ENCODE results near the gene NRSN2.

NRSN2 gene

DNA sequence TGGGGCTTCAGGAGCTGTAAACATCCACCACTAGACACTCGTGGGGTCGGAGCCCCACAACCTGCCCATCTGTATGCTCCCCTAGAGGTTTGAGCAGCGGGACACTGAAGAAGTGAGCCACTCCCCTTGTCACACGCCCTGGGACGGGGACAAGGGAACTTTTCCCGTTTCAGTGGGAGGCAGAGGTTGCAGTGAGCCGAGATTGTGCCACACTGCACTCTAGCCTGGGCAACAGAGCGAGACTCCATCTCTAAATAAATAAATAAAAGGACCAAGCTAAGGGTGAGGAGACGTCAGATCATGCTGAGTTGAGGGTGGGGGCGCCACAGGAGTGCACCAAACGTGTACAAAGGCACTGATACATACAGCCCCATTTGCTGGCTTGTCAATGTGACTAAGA, 41.2 kb upstream of the NRSN2 start:
- WGBS (ENCODE audit: insufficient coverage) = 82% methylated on average over 10 of the region's 11 CpGs
- CTCF ChIA-PET = no interaction called here

GRCh38 chr20:308427-309038, 38.4 kb upstream of the NRSN2 start:
- CTCF ChIA-PET = interaction anchor here (0.9 to 3.8 kb wide), 6 partner anchors 9 to 42 kb away, joined by 3 to 28 read pairs (median 4); partner anchors contain the start of gene SOX12
- no peaks in the 10 kb centered on the region for H3K36me3 ChIP-seq (ENCODE audit: control insufficient read depth in 4 of 4, insufficient read depth in 4 of 4, low read length in 3 of 4)
- POLR2A ChIA-PET = interaction anchor here (0.5 kb wide), 1 partner anchor 12 kb away, joined by 3 read pairs; no protein-coding TSS in a partner anchor

More for the DNA sequence above, 41.2 kb upstream of the NRSN2 start:
- H3K36me3 ChIP-seq (ENCODE audit: control insufficient read depth in 4 of 4, insufficient read depth in 4 of 4, low read length in 3 of 4) = peaks cover 0 to 2% (median 0%) of the 10 kb centered on the region in 4 experiments
- no peaks in the 10 kb centered on the region for H3K27me3 ChIP-seq (replicated peaks in 2 of 5; ENCODE audit: control insufficient read depth in 4 of 5, insufficient read depth in 5 of 5, low read length in 4 of 5)
- no peak overlapping the region for H3K4me3 ChIP-seq (ENCODE audit: control insufficient read depth in 1 of 7, extremely low read depth in 1 of 7, insufficient read depth in 4 of 7, low read depth in 2 of 7, low read length in 6 of 7)
- POLR2A ChIA-PET = no interaction called here
- peaks cover 0 to 22% (median 22%) of the 10 kb centered on the region in 4 experiments for H3K4me1 ChIP-seq (ENCODE audit: control extremely low read depth in 1 of 4, control insufficient read depth in 4 of 4, insufficient read depth in 4 of 4, low read length in 3 of 4)
- H3K27ac ChIP-seq (ENCODE audit: insufficient read depth in 1 of 2, low read depth in 1 of 2, low read length in 2 of 2, poor library complexity in 1 of 2, severe bottlenecking in 2 of 2) = no peak overlapping the region
- no peaks in the 10 kb centered on the region for H3K9me3 ChIP-seq (ENCODE audit: control extremely low read depth in 1 of 5, control insufficient read depth in 4 of 5, insufficient read depth in 2 of 5, low read depth in 1 of 5, low read length in 4 of 5)
- no peak for DNase-seq

DNA sequence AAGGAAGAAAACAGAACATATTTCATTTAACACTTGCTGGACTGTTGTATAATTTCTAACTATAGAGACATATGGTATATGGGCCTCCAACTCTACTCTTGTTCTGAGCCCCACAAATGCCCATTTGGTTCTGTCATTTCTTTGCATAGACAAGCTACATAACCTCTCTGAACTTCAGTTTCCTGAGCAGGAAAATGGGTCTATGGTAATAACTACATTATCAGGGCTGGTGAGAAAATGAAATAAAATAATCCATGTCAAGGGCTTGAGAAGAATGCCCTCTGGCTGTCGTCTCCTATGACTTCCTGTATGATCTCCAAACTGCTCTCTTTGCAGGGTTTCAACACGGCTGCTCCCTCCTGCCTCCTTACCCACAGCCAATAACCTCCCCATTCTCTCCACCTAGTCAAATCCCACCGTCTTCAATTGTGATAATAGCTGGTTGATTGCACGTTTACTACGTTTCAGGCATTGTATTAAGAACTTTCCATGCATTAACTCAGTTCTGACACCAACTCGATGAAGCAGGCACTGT, 37.5 kb upstream of the NRSN2 start:
- DNase-seq = peak in 2 of 3 donors; percentile 20 to 24
- Histone ChIP-seq H3K36me3 (ENCODE audit: control insufficient read depth in 4 of 4, insufficient read depth in 4 of 4, low read length in 3 of 4) (no peaks in the 10 kb centered on the region), H3K27me3 (replicated peaks in 2 of 5; ENCODE audit: control insufficient read depth in 4 of 5, insufficient read depth in 5 of 5, low read length in 4 of 5) (no peaks in the 10 kb centered on the region), H3K9me3 (ENCODE audit: control extremely low read depth in 1 of 5, control insufficient read depth in 4 of 5, insufficient read depth in 2 of 5, low read depth in 1 of 5, low read length in 4 of 5) (no peaks in the 10 kb centered on the region), H3K27ac (ENCODE audit: insufficient read depth in 1 of 2, low read depth in 1 of 2, low read length in 2 of 2, poor library complexity in 1 of 2, severe bottlenecking in 2 of 2) (peak overlapping the region; percentile 64 to 90), H3K4me3 (ENCODE audit: control insufficient read depth in 1 of 7, extremely low read depth in 1 of 7, insufficient read depth in 4 of 7, low read depth in 2 of 7, low read length in 6 of 7) (peak overlapping the region in 5 of 7 experiments; percentile 31 to 71 (median 66)), H3K4me1 (ENCODE audit: control extremely low read depth in 1 of 4, control insufficient read depth in 4 of 4, insufficient read depth in 4 of 4, low read length in 3 of 4) (peaks cover 0 to 17% (median 15%) of the 10 kb centered on the region in 4 experiments)
- ChIA-PET POLR2A (interaction anchor here (1.8 kb wide), 1 partner anchor 10 kb away, joined by 12 read pairs; no protein-coding TSS in a partner anchor), CTCF (interaction anchor here (1.3 to 3.8 kb wide), 5 partner anchors 9 to 21 kb away, joined by 4 to 28 read pairs (median 9); partner anchors contain the start of gene SOX12)
- 6% methylated on average over 2 of the region's 6 CpGs for WGBS (ENCODE audit: insufficient coverage)

More at GRCh38 chr20:308427-309038, 38.4 kb upstream of the NRSN2 start:
- 100% methylated on average over 6 of the region's 7 CpGs for WGBS (ENCODE audit: insufficient coverage)
- no peak overlapping the region for H3K4me3 ChIP-seq (ENCODE audit: control insufficient read depth in 1 of 7, extremely low read depth in 1 of 7, insufficient read depth in 4 of 7, low read depth in 2 of 7, low read length in 6 of 7)
- H3K9me3 ChIP-seq (ENCODE audit: control extremely low read depth in 1 of 5, control insufficient read depth in 4 of 5, insufficient read depth in 2 of 5, low read depth in 1 of 5, low read length in 4 of 5) = no peaks in the 10 kb centered on the region
- H3K4me1 ChIP-seq (ENCODE audit: control extremely low read depth in 1 of 4, control insufficient read depth in 4 of 4, insufficient read depth in 4 of 4, low read length in 3 of 4) = peaks cover 0 to 17% (median 15%) of the 10 kb centered on the region in 4 experiments
- H3K27ac ChIP-seq (ENCODE audit: insufficient read depth in 1 of 2, low read depth in 1 of 2, low read length in 2 of 2, poor library complexity in 1 of 2, severe bottlenecking in 2 of 2) = no peak overlapping the region
- no peak for DNase-seq
- H3K27me3 ChIP-seq (replicated peaks in 2 of 5; ENCODE audit: control insufficient read depth in 4 of 5, insufficient read depth in 5 of 5, low read length in 4 of 5) = no peaks in the 10 kb centered on the region

- WGBS (ENCODE audit: insufficient coverage) = 10% methylated on average over 18 of the region's 31 CpGs
- Histone ChIP-seq H3K27ac (ENCODE audit: insufficient read depth in 1 of 2, low read depth in 1 of 2, low read length in 2 of 2, poor library complexity in 1 of 2, severe bottlenecking in 2 of 2) (peak overlapping the region; percentile 64 to 90), H3K4me3 (ENCODE audit: control insufficient read depth in 1 of 7, extremely low read depth in 1 of 7, insufficient read depth in 4 of 7, low read depth in 2 of 7, low read length in 6 of 7) (peak overlapping the region; percentile 31 to 71 (median 66)), H3K4me1 (ENCODE audit: control extremely low read depth in 1 of 4, control insufficient read depth in 4 of 4, insufficient read depth in 4 of 4, low read length in 3 of 4) (peaks cover 0 to 17% (median 15%) of the 10 kb centered on the region in 4 experiments), H3K9me3 (ENCODE audit: control extremely low read depth in 1 of 5, control insufficient read depth in 4 of 5, insufficient read depth in 2 of 5, low read depth in 1 of 5, low read length in 4 of 5) (no peaks in the 10 kb centered on the region), H3K36me3 (ENCODE audit: control insufficient read depth in 4 of 4, insufficient read depth in 4 of 4, low read length in 3 of 4) (no peaks in the 10 kb centered on the region), H3K27me3 (replicated peaks in 2 of 5; ENCODE audit: control insufficient read depth in 4 of 5, insufficient read depth in 5 of 5, low read length in 4 of 5) (no peaks in the 10 kb centered on the region)
- peak; percentile 94 to 97 (median 97) for DNase-seq
- CTCF ChIA-PET = interaction anchor here (0.6 to 3.8 kb wide), 6 partner anchors 10 to 43 kb away, joined by 3 to 28 read pairs (median 7); partner anchors contain the start of gene SOX12
- POLR2A ChIA-PET = interaction anchor here (1.0 to 1.8 kb wide), 2 partner anchors 10 to 14 kb away, joined by 3 to 12 read pairs; no protein-coding TSS in a partner anchor
Measured at GRCh38 chr20:309841-310644, 36.9 kb upstream of the NRSN2 start.

DNA sequence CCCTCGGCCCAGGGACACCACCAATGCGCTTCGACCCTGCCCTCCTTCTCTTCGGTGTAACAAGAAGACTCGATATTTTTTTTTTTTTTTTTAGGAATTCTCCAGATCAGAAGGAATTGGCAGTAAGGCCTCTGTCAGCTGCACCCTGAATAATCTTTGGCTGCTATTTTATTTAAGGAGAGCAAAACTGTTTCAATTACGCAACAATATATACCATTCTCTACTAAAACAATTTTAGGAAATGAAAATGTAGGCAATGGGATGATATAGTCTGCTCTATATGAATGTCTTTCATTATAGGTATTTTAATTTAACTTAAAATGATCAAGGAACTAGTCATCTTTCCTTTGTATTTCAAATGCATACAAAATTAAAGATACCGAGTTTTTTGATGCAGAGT, 36.3 kb upstream of the NRSN2 start:
- ChIA-PET POLR2A (interaction anchor here (1.0 to 1.8 kb wide), 2 partner anchors 11 to 14 kb away, joined by 3 to 12 read pairs; no protein-coding TSS in a partner anchor), CTCF (interaction anchor here (0.6 to 3.8 kb wide), 5 partner anchors 11 to 43 kb away, joined by 3 to 28 read pairs (median 9); partner anchors contain the start of gene SOX12)
- DNase-seq = no peak
- Histone ChIP-seq H3K4me1 (ENCODE audit: control extremely low read depth in 1 of 4, control insufficient read depth in 4 of 4, insufficient read depth in 4 of 4, low read length in 3 of 4) (peaks cover 0 to 17% (median 15%) of the 10 kb centered on the region in 4 experiments), H3K4me3 (ENCODE audit: control insufficient read depth in 1 of 7, extremely low read depth in 1 of 7, insufficient read depth in 4 of 7, low read depth in 2 of 7, low read length in 6 of 7) (peak overlapping the region in 6 of 7 experiments; percentile 30 to 71 (median 50)), H3K36me3 (ENCODE audit: control insufficient read depth in 4 of 4, insufficient read depth in 4 of 4, low read length in 3 of 4) (no peaks in the 10 kb centered on the region), H3K9me3 (ENCODE audit: control extremely low read depth in 1 of 5, control insufficient read depth in 4 of 5, insufficient read depth in 2 of 5, low read depth in 1 of 5, low read length in 4 of 5) (no peaks in the 10 kb centered on the region), H3K27me3 (replicated peaks in 2 of 5; ENCODE audit: control insufficient read depth in 4 of 5, insufficient read depth in 5 of 5, low read length in 4 of 5) (no peaks in the 10 kb centered on the region), H3K27ac (ENCODE audit: insufficient read depth in 1 of 2, low read depth in 1 of 2, low read length in 2 of 2, poor library complexity in 1 of 2, severe bottlenecking in 2 of 2) (peak overlapping the region in 1 of 2 experiments; percentile 90)
- WGBS (ENCODE audit: insufficient coverage) = 0% methylated on average over 2 of the region's 7 CpGs

DNA sequence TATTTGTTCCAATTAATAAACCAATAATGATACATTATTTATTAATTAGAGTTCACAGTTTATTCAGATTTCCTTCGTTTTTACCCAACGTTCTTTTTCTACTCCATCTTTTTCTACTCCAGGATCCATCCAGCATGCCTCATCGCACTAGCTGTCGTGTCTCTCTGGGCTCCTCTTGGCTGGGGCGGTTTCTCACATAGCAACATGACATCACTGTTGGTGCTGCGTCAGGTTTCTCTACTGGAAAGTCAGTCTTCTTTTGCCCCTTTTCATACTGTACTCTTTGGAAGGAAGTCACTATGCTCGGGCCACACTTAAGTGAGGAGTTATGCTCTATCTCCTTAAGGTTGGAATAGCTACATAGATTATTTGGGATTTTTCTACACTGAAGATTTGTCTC, 35.3 kb upstream of the NRSN2 start:
- Histone ChIP-seq H3K4me3 (ENCODE audit: control insufficient read depth in 1 of 7, extremely low read depth in 1 of 7, insufficient read depth in 4 of 7, low read depth in 2 of 7, low read length in 6 of 7) (no peak overlapping the region), H3K9me3 (ENCODE audit: control extremely low read depth in 1 of 5, control insufficient read depth in 4 of 5, insufficient read depth in 2 of 5, low read depth in 1 of 5, low read length in 4 of 5) (no peaks in the 10 kb centered on the region), H3K27me3 (replicated peaks in 2 of 5; ENCODE audit: control insufficient read depth in 4 of 5, insufficient read depth in 5 of 5, low read length in 4 of 5) (no peaks in the 10 kb centered on the region), H3K36me3 (ENCODE audit: control insufficient read depth in 4 of 4, insufficient read depth in 4 of 4, low read length in 3 of 4) (no peaks in the 10 kb centered on the region), H3K27ac (ENCODE audit: insufficient read depth in 1 of 2, low read depth in 1 of 2, low read length in 2 of 2, poor library complexity in 1 of 2, severe bottlenecking in 2 of 2) (no peak overlapping the region), H3K4me1 (ENCODE audit: control extremely low read depth in 1 of 4, control insufficient read depth in 4 of 4, insufficient read depth in 4 of 4, low read length in 3 of 4) (peaks cover 0 to 17% (median 15%) of the 10 kb centered on the region in 4 experiments)
- ChIA-PET POLR2A (interaction anchor here (1.5 kb wide), 1 partner anchor 14 kb away, joined by 6 read pairs; the partner anchor contains the start of gene SOX12), CTCF (interaction anchor here (1.2 to 2.0 kb wide), 3 partner anchors 12 to 19 kb away, joined by 4 to 8 read pairs (median 6); no protein-coding TSS in a partner anchor)
- no peak for DNase-seq
- WGBS (ENCODE audit: insufficient coverage) = 88% methylated on average over 6 of the region's 7 CpGs

Data from common myeloid progenitor, CD34-positive (primary cell).